Measurements from ENCODE around the gene MVD.
"Not testable (repeated sequence)": the region's sequence is repeated elsewhere in the genome, so short reads cannot be mapped to it uniquely, and the experiment has no call there.

MVD gene

DNA sequence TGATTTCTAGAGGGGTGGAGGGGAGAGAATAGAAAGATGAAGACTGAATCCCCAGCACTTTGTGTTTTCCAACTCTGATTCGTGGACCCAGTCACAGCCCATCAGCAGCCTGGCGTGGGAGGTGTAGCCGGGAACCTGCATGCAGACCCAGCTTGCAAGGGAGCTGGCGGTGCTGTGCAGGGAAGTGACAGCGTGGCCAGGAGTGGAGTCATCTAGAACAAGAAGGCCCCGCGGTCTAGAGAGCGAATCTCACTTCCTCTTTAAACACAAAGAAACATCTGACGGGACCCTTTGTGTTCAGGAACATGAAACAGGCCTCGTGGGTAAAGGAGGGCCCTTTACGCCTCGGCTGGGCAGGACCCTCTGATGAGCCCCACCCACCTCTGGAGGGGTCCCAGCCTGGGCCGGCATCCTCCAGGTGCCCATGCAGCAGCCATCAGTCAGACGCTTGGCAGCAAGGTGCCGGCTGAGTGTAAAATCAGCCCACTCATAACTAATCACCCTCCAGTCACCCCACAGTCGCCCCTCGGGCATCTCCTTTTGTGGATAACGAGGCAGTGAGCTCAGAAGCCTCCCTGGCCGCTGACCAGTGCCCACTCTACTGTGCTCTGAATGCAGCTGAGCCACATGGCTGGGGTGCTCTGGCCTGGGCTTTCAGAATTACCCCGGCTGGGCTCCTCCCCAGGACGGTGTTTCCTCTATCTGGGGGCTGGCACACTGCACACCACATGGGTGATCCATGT, 19.0 kb upstream of the MVD start:
- in situ Hi-C loops (cut with MboI; ENCODE audit: low sequenced_read_pairs), result no loop called here

GRCh38 chr16:88681084-88681680, 18.3 kb upstream of the MVD start:
- in situ Hi-C loops (cut with MboI; ENCODE audit: low sequenced_read_pairs), result no loop called here

DNA sequence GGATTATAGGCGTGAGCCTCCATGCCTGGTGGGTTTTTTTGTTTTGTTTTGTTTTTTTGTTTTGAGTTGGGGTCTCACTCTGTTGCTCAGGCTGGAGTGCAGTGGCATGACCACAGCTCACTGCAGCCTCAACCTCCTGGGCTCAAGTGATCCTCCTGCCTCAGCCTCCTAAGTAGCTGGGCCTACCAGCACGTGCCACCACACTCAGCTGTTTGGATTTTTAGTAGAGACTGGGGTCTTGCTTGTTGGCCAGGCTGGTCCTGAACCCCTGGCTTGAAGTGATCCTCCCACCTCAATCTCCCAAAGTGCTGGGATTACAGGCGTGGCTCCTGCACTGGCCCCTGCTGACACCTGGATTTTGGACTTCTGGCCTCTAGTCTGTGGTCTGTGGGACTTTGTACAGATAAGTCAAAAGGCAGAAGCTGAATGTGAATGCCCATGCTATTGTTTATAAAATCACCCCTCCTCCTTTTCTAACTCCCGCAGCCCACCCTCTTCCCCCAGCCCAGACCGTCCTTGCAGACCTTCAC, 17.7 kb upstream of the MVD start:
- in situ Hi-C loops (cut with MboI; ENCODE audit: low sequenced_read_pairs), result no loop called here

GRCh38 chr16:88678224-88678979, 15.5 kb upstream of the MVD start:
- in situ Hi-C loops (cut with MboI; ENCODE audit: low sequenced_read_pairs), result no loop called here

DNA sequence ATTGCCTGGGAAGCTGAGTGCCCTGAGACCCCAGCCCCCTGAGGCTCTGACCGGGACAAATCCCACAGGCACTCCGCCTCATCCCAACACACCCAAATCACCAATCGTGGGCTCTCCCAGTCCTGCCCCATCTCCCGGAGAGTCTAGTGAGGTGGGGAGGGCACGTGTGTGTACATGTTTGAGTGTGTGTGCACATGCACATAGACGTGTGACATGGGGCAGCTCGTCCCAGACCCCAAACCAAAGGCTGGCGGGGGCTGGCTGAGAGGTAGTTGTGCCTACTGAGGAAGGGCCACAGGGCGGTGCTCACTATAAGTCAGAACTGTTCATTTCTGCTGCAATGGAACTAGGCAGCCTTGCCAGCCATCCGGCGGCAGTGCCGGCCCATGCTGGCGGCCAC, 14.8 kb upstream of the MVD start:
- in situ Hi-C loops (cut with MboI; ENCODE audit: low sequenced_read_pairs), result no loop called here

- in situ Hi-C loops (cut with MboI; ENCODE audit: low sequenced_read_pairs), result no loop called here
Measured at GRCh38 chr16:88676502-88677242, 13.8 kb upstream of the MVD start.

DNA sequence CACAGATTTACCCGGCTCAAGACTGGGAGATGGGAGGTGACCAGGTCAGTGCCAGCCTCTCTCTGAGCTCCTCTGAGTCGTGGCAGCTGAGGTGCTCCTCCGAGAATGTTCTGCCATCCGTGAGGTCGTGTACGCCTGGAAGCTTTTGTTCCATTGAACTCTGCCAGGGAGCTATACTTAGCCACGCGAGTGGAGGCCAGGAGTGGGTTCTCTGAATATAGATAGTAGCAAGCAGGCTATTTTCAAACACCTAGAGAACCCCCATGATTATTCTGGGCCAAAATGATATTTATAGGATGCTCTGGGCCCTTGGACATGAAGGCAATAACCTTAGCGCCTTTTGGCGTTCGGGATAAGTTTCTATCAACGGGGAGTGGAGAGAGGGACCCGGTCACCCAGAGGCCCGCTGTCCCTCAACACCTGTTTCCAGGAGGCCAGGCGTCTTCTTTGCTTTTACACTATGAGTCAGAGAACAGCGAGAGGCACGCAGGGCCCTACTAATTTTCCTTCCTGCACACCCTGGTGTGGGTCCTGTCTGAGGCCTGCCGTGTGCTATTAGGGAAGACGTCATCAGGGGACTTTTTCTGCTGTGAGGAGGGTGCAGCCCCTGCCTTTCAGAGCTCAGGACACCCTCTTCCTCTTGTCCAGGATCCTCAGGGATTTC, 11.0 kb upstream of the MVD start:
- in situ Hi-C loops (cut with MboI; ENCODE audit: low sequenced_read_pairs), result no loop called here

DNA sequence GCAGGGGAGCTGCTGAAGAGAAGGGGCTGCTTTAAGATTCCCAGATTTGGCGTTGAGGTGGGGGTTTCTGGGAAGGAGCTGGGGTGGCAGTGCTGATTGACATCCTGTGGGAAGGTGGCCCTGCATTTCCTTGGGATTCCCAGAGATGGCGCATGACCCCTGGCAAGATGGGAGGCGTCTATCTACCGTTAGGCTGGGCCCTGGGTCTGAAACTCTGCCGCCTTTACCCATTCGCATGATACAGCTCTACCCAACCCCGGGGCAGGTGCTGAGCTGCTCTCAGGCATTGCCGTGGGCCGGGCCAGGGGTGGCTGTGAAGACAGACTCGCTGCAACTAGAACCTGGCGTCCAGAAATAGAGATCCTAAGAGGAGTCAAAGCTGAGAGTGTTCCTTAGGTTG, 9.9 kb upstream of the MVD start:
- in situ Hi-C loops (cut with MboI; ENCODE audit: low sequenced_read_pairs), result no loop called here

- in situ Hi-C loops (cut with MboI; ENCODE audit: low sequenced_read_pairs), result no loop called here
Measured at GRCh38 chr16:88671806-88672205, 8.9 kb upstream of the MVD start.

DNA sequence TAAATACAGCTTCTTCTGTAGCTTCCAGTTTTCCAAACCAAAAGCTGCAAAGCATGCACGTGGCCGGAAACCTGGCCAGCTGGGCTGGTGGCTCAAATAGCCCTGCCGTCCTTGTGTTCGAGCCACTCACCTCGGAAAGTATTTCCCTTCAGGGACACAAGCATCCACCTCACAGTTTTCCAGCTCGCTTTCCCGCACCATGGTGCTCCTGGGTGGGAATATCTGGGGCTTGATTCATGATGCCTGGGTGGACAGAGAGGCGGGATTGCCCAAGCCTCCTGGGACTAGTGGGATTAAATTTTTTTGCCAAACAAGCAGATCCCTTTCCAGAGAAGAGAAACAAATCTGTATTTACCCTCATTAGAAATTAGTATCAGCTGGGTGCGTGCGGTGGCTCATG, 7.1 kb upstream of the MVD start:
- in situ Hi-C loops (cut with MboI; ENCODE audit: low sequenced_read_pairs), result no loop called here

GRCh38 chr16:88669493-88669892, 6.6 kb upstream of the MVD start:
- in situ Hi-C loops (cut with MboI; ENCODE audit: low sequenced_read_pairs), result not testable (repeated sequence)

GRCh38 chr16:88667461-88667860, 4.6 kb upstream of the MVD start:
- in situ Hi-C loops (cut with MboI; ENCODE audit: low sequenced_read_pairs), result no loop called here

GRCh38 chr16:88665570-88665969, 2.7 kb upstream of the MVD start:
- in situ Hi-C loops (cut with MboI; ENCODE audit: low sequenced_read_pairs), result no loop called here

GRCh38 chr16:88665148-88665547, 2.3 kb upstream of the MVD start:
- in situ Hi-C loops (cut with MboI; ENCODE audit: low sequenced_read_pairs), result no loop called here

- in situ Hi-C loops (cut with MboI; ENCODE audit: low sequenced_read_pairs), result no loop called here
Measured at GRCh38 chr16:88662222-88662842, 559 bp downstream of the MVD start.

- in situ Hi-C loops (cut with MboI; ENCODE audit: low sequenced_read_pairs), result no loop called here
Measured at GRCh38 chr16:88661468-88661867, 1.4 kb downstream of the MVD start.

GRCh38 chr16:88659160-88659559, 3.7 kb downstream of the MVD start:
- in situ Hi-C loops (cut with MboI; ENCODE audit: low sequenced_read_pairs), result no loop called here

DNA sequence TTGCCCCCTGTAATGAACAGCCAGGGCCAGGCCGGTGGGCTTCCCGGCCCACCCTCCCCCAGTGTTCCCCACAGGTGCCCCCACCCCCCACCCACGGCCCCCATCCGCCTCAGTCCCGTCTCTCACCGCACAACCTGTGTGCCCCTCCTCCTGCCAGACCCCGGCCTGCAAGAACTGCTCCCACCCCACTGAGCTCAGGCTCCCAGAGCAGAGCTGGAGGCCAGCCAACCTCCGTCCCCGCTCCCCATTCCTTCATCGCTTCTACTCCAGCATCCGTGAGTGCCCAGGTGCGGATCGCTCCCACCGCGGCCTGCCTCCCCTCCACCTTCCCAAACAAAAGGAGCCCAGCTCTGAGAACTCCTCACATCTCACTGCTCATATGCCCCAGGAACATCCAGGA, 4.2 kb downstream of the MVD start:
- in situ Hi-C loops (cut with MboI; ENCODE audit: low sequenced_read_pairs), result no loop called here

- in situ Hi-C loops (cut with MboI; ENCODE audit: low sequenced_read_pairs), result no loop called here
Measured at GRCh38 chr16:88657371-88657770, 5.5 kb downstream of the MVD start.

DNA sequence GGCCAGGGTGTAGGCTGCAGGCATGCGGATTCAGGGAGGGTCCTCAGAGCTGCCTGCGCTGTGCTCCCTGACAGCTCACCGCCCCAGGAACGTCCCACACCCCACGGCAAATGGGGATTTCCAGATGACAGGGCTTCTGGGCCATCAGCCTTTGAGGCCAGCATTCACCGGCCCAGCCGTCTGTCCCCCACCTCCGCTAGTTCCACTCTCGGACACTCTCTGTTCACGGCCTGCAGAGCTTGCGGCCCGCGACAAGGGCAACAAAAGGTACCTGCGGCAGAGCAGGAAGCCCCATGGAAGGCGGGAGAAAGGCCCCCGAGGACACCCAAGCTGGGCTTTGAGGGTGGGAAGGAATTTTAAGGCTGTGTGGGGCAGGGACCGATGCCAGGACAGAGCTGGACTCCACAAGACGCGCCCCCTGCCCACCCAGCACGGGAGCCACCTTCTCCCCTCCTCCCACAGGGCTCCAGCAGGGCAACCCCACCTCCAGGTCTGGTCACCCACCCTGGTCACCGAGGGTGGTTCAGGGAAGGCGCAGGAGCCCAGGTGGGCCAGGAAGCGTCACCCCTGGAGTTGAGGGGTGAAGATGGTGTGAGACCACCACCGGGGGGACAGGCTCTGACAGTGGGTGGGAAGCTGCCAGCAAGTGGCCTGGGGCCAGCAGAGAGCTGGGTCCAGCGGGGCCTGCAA, 6.5 kb downstream of the MVD start:
- in situ Hi-C loops (cut with MboI; ENCODE audit: low sequenced_read_pairs), result no loop called here

All from hTERT RPE-1 (cell line).